Measurements from ENCODE around the gene SCARB2.

- TF ChIP-seq CTCF (conservative IDR thresholded peaks at IDR 0.05; ENCODE audit: low read depth in 2 of 2): peak; percentile 97
- no peak for TF ChIP-seq ETS1 (IDR thresholded peaks at IDR 0.05)
- TF ChIP-seq POLR2AphosphoS5 (IDR thresholded peaks at IDR 0.05; ENCODE audit: low read depth): no peak
- TF ChIP-seq EZH2 (IDR thresholded peaks at IDR 0.05; ENCODE audit: low read depth, unreplicated experiment): no peak
These were observed 34.0 kb downstream of the SCARB2 start for GRCh38 chr4:76179398-76180318.
